ENCODE results near the gene C19orf81.

GRCh38 chr19:50628551-50628950 is 20.7 kb upstream of the C19orf81 start:
- TF ChIP-seq CTCF (tag by site-specific recombination; IDR thresholded peaks at IDR 0.05): no peak
- TF ChIP-seq ZNF529 (tag by site-specific recombination; IDR thresholded peaks at IDR 0.05; ENCODE audit: insufficient replicate concordance): no peak
- TF ChIP-seq OSR2 (tag by site-specific recombination; IDR thresholded peaks at IDR 0.05): no peak
- TF ChIP-seq ZNF837 (tag by site-specific recombination; IDR thresholded peaks at IDR 0.05): no peak
- TF ChIP-seq YY1 (tag by site-specific recombination; IDR thresholded peaks at IDR 0.05): no peak
